HFF-Myc (cell line): Measurements from ENCODE around the gene RBM22.

ENCODE experiments used
- DNase-seq: peaks from one replicate; pipeline ENCODE4 v3.0.0-alpha.2; 2011; ENCODE audit warnings: low read depth; ENCODE audit errors: extremely low read depth
- H3K4me3 ChIP-seq: replicated peaks from 2 replicates; pipeline ENCODE4 v1.5.1; 2011; ENCODE audit warnings: low read depth, mild to moderate bottlenecking, control low read depth, low read length
- CTCF ChIP-seq: IDR thresholded peaks from 2 replicates; pipeline ENCODE4 v1.5.1; 2012; ENCODE audit warnings: mild to moderate bottlenecking, low read depth, low read length, control low read depth; ENCODE audit errors: missing control alignments

The RBM22 gene

GRCh38 chr5:150641824-150642566 lies 58.9 kb downstream of the RBM22 start:
- peak overlapping the region; percentile 40 for H3K4me3 ChIP-seq
- no peak for TF ChIP-seq CTCF
- no peak for DNase-seq

- no peak for DNase-seq
- H3K4me3 ChIP-seq = peak overlapping the region; percentile 40
- no peak for TF ChIP-seq CTCF
These were observed 59.8 kb downstream of the RBM22 start for GRCh38 chr5:150641006-150641570.
